Trophoblast cell (in vitro differentiated cells and primary cell): ENCODE measurements around the gene RBM28.

Source experiments
- DNase-seq, 2 donors: peaks; one replicate each; pipeline ENCODE4 v3.0.0-alpha.2; 2016
- H2AFZ ChIP-seq: 2 replicates; pipeline ENCODE4 v1.6.1; 2013; ENCODE audit warnings: low read length, moderate library complexity, mild to moderate bottlenecking; ENCODE audit not compliant: insufficient read depth, poor library complexity
- H2AK5ac ChIP-seq: 2 replicates; pipeline ENCODE4 v1.6.1; 2013; ENCODE audit warnings: mild to moderate bottlenecking, low read length
- H2BK120ac ChIP-seq: 2 replicates; pipeline ENCODE4 v1.6.1; 2013; ENCODE audit warnings: low read length, mild to moderate bottlenecking, moderate library complexity; ENCODE audit not compliant: insufficient read depth, poor library complexity
- H2BK12ac ChIP-seq: 2 replicates; pipeline ENCODE4 v1.6.1; 2013; ENCODE audit warnings: mild to moderate bottlenecking, low read length, moderate library complexity
- H2BK5ac ChIP-seq: 2 replicates; pipeline ENCODE4 v1.6.1; 2013; ENCODE audit warnings: low read length, low read depth, moderate library complexity, mild to moderate bottlenecking; ENCODE audit not compliant: poor library complexity
- H3K14ac ChIP-seq: 2 replicates; pipeline ENCODE4 v1.6.1; 2013; ENCODE audit warnings: mild to moderate bottlenecking, low read length
- H3K18ac ChIP-seq: 2 replicates; pipeline ENCODE4 v1.6.1; 2013; ENCODE audit warnings: mild to moderate bottlenecking, low read length
- H3K23ac ChIP-seq: 2 replicates; pipeline ENCODE4 v1.6.1; 2013; ENCODE audit warnings: low read length
- H3K27ac ChIP-seq: 2 replicates; pipeline ENCODE4 v1.5.1; 2013; ENCODE audit warnings: low read depth, mild to moderate bottlenecking, inconsistent platforms, low read length, moderate library complexity
- H3K27me3 ChIP-seq: 2 replicates; pipeline ENCODE4 v1.6.1; 2013; ENCODE audit warnings: inconsistent platforms, mild to moderate bottlenecking, low read length, moderate library complexity; ENCODE audit not compliant: insufficient read depth
- H3K36me3 ChIP-seq, 2 experiments: 1 replicate in 1 of 2; 2 replicates in 1 of 2; pipeline ENCODE4 v1.6.1; 2013; ENCODE audit warnings: low read length in 2 of 2, mild to moderate bottlenecking in 2 of 2, moderate library complexity in 1 of 2; ENCODE audit not compliant: insufficient read depth in 2 of 2, control insufficient read depth in 1 of 2
- H3K4ac ChIP-seq: 2 replicates; pipeline ENCODE4 v1.6.1; 2013; ENCODE audit warnings: low read depth, mild to moderate bottlenecking, low read length, moderate library complexity
- H3K4me1 ChIP-seq, 2 experiments: 1 replicate in 1 of 2; 2 replicates in 1 of 2; pipeline ENCODE4 v1.6.1; 2013; ENCODE audit warnings: low read length in 2 of 2, mild to moderate bottlenecking in 2 of 2, moderate library complexity in 1 of 2; ENCODE audit not compliant: insufficient read depth in 2 of 2, control insufficient read depth in 1 of 2
- H3K4me2 ChIP-seq: 2 replicates; pipeline ENCODE4 v1.6.1; 2013; ENCODE audit warnings: inconsistent platforms, mild to moderate bottlenecking, low read length, moderate library complexity
- H3K4me3 ChIP-seq: 2 replicates; pipeline ENCODE4 v1.5.1; 2013; ENCODE audit warnings: mild to moderate bottlenecking, low read depth, low read length, inconsistent platforms
- H3K79me1 ChIP-seq: one replicate; pipeline ENCODE4 v1.6.1; 2013; ENCODE audit warnings: low read length
- H3K79me2 ChIP-seq: 2 replicates; pipeline ENCODE4 v1.6.1; 2013; ENCODE audit warnings: low read length, mild to moderate bottlenecking; ENCODE audit not compliant: control insufficient read depth, insufficient read depth, poor library complexity
- H3K9ac ChIP-seq: 2 replicates; pipeline ENCODE4 v1.6.1; 2013; ENCODE audit warnings: mild to moderate bottlenecking, low read length
- H3K9me3 ChIP-seq: 2 replicates; pipeline ENCODE4 v1.6.1; 2013; ENCODE audit warnings: low read depth, mild to moderate bottlenecking, control low read depth, inconsistent platforms, low read length; ENCODE audit not compliant: insufficient read depth
- H4K12ac ChIP-seq: 2 replicates; pipeline ENCODE4 v1.6.1; 2013; ENCODE audit warnings: low read depth, mild to moderate bottlenecking, low read length, moderate library complexity
- H4K8ac ChIP-seq: 2 replicates; pipeline ENCODE4 v1.6.1; 2013; ENCODE audit warnings: low read depth, mild to moderate bottlenecking, low read length, moderate library complexity
- H4K91ac ChIP-seq: one replicate; pipeline ENCODE4 v1.6.1; 2013; ENCODE audit warnings: low read depth, mild to moderate bottlenecking, low read length, moderate library complexity
- WGBS: extraction: QIAGEN DNeasy Blood & Tissue Kit; methylation state at CpG from one replicate; pipeline ENCODE4 v1.1.7; 2013; ENCODE audit warnings: missing lambda C conversion rate; ENCODE audit not compliant: insufficient read length, insufficient coverage; ENCODE audit errors: extremely low coverage; 5-methylcytosine and 5-hydroxymethylcytosine counted together

RBM28 gene

GRCh38 chr7:128274246-128274883 is 69.3 kb downstream of the RBM28 start:
- Histone ChIP-seq H3K27me3 (no peaks in the 10 kb centered on the region), H2BK120ac (no peak overlapping the region), H3K14ac (no peak overlapping the region), H3K36me3 (no peaks in the 10 kb centered on the region), H3K4ac (no peak overlapping the region), H3K27ac (no peak overlapping the region), H3K23ac (no peak overlapping the region), H3K79me1 (no peaks in the 10 kb centered on the region), H3K4me1 (no peaks in the 10 kb centered on the region), H4K91ac (no peak overlapping the region), H3K18ac (no peak overlapping the region), H2AFZ (no peak overlapping the region), H2AK5ac (no peak overlapping the region), H3K4me3 (no peak overlapping the region), H4K8ac (no peak overlapping the region), H4K12ac (no peak overlapping the region), H2BK5ac (no peak overlapping the region), H3K4me2 (no peak overlapping the region), H3K79me2 (no peaks in the 10 kb centered on the region), H3K9ac (no peak overlapping the region), H2BK12ac (no peak overlapping the region), H3K9me3 (peaks cover 4% of the 10 kb centered on the region)
- no peak for DNase-seq
- no CpG with 5 or more reads among the region's 4 CpGs for WGBS

- H3K79me2 ChIP-seq: no peaks in the 10 kb centered on the region
- H4K8ac ChIP-seq: no peak overlapping the region
- no peaks in the 10 kb centered on the region for H3K27me3 ChIP-seq
- H3K4ac ChIP-seq: no peak overlapping the region
- H3K14ac ChIP-seq: no peak overlapping the region
- H3K4me1 ChIP-seq: peaks cover 5 to 7% of the 10 kb centered on the region in 2 experiments
- no peak overlapping the region for H3K4me3 ChIP-seq
- no peaks in the 10 kb centered on the region for H3K36me3 ChIP-seq
- H3K4me2 ChIP-seq: no peak overlapping the region
- DNase-seq: no peak
- H2BK12ac ChIP-seq: no peak overlapping the region
- H4K91ac ChIP-seq: no peak overlapping the region
- H3K23ac ChIP-seq: no peak overlapping the region
- no peak overlapping the region for H3K27ac ChIP-seq
- no peak overlapping the region for H2AK5ac ChIP-seq
- H3K18ac ChIP-seq: no peak overlapping the region
- no peak overlapping the region for H2BK120ac ChIP-seq
- WGBS: no CpG with 5 or more reads among the region's 30 CpGs
- no peak overlapping the region for H2AFZ ChIP-seq
- H2BK5ac ChIP-seq: no peak overlapping the region
- peaks cover 4% of the 10 kb centered on the region for H3K9me3 ChIP-seq
- no peak overlapping the region for H3K9ac ChIP-seq
- H4K12ac ChIP-seq: no peak overlapping the region
- peaks cover 3% of the 10 kb centered on the region for H3K79me1 ChIP-seq
Measured at GRCh38 chr7:128271942-128272481, 71.7 kb downstream of the RBM28 start.

- Histone ChIP-seq H4K91ac (no peak overlapping the region), H2BK120ac (no peak overlapping the region), H4K8ac (no peak overlapping the region), H3K79me1 (peaks cover 3% of the 10 kb centered on the region), H3K9me3 (peaks cover 4% of the 10 kb centered on the region), H3K27ac (no peak overlapping the region), H3K79me2 (no peaks in the 10 kb centered on the region), H3K27me3 (no peaks in the 10 kb centered on the region), H2BK12ac (no peak overlapping the region), H3K4me3 (no peak overlapping the region), H4K12ac (no peak overlapping the region), H3K14ac (no peak overlapping the region), H3K18ac (no peak overlapping the region), H3K36me3 (no peaks in the 10 kb centered on the region), H3K4me1 (peaks cover 8 to 10% of the 10 kb centered on the region in 2 experiments), H2BK5ac (no peak overlapping the region), H3K23ac (no peak overlapping the region), H3K9ac (no peak overlapping the region), H2AK5ac (no peak overlapping the region), H3K4ac (no peak overlapping the region), H3K4me2 (no peak overlapping the region), H2AFZ (no peak overlapping the region)
- no CpG with 5 or more reads among the region's 37 CpGs for WGBS
- DNase-seq: no peak
Measured at GRCh38 chr7:128271471-128271941, 72.2 kb downstream of the RBM28 start.

GRCh38 chr7:128270826-128271272 is 72.9 kb downstream of the RBM28 start:
- no peak overlapping the region for H3K14ac ChIP-seq
- H3K4me1 ChIP-seq: peaks cover 8 to 12% of the 10 kb centered on the region in 2 experiments
- no peak overlapping the region for H4K8ac ChIP-seq
- no peak overlapping the region for H2AK5ac ChIP-seq
- H3K4me3 ChIP-seq: no peak overlapping the region
- H3K27ac ChIP-seq: no peak overlapping the region
- no peak overlapping the region for H2BK5ac ChIP-seq
- H3K36me3 ChIP-seq: no peaks in the 10 kb centered on the region
- peaks cover 4% of the 10 kb centered on the region for H3K9me3 ChIP-seq
- no peak overlapping the region for H2BK12ac ChIP-seq
- peaks cover 3% of the 10 kb centered on the region for H3K79me1 ChIP-seq
- no peak overlapping the region for H3K9ac ChIP-seq
- no peak overlapping the region for H2AFZ ChIP-seq
- no peak overlapping the region for H3K4me2 ChIP-seq
- no peak overlapping the region for H3K4ac ChIP-seq
- no peak overlapping the region for H3K23ac ChIP-seq
- H3K27me3 ChIP-seq: no peaks in the 10 kb centered on the region
- WGBS: no CpG with 5 or more reads among the region's 31 CpGs
- H4K12ac ChIP-seq: no peak overlapping the region
- no peak overlapping the region for H3K18ac ChIP-seq
- no peak overlapping the region for H2BK120ac ChIP-seq
- no peak overlapping the region for H4K91ac ChIP-seq
- DNase-seq: no peak
- no peaks in the 10 kb centered on the region for H3K79me2 ChIP-seq
